GM12891 (cell line): ENCODE data around the gene TMEM52.

ENCODE experiments used
- DNase-seq: peaks from one replicate; pipeline ENCODE4 v3.0.0; 2011; ENCODE audit warnings: low spot score; ENCODE audit not compliant: insufficient read length
- FAIRE-seq: peaks from 2 replicates; lab custom pipeline; 2011; peaks lifted over from hg19 to GRCh38; lab: Jason Lieb, UNC
- PAX5 ChIP-seq: IDR thresholded peaks from 2 replicates; pipeline ENCODE4 v1.6.1; 2011; ENCODE audit warnings: low read length, moderate library complexity, mild to moderate bottlenecking; ENCODE audit not compliant: insufficient read depth, severe bottlenecking
- POLR2A ChIP-seq: IDR thresholded peaks from 2 replicates; pipeline ENCODE4 v1.6.1; 2011; ENCODE audit warnings: low read depth, low read length, control low read depth
- POLR2AphosphoS5 ChIP-seq: IDR thresholded peaks from 2 replicates; pipeline ENCODE4 v1.6.1; 2011; ENCODE audit warnings: low read depth, low read length, control low read depth
- POU2F2 ChIP-seq: IDR thresholded peaks from 2 replicates; pipeline ENCODE4 v1.6.1; 2011; ENCODE audit warnings: low read depth, mild to moderate bottlenecking, control low read depth, low read length, moderate library complexity
- SPI1 ChIP-seq: IDR thresholded peaks from 2 replicates; pipeline ENCODE4 v1.6.1; 2011; ENCODE audit warnings: low read depth, low read length, control low read depth
- TAF1 ChIP-seq: IDR thresholded peaks from 2 replicates; pipeline ENCODE4 v1.6.1; 2011; ENCODE audit warnings: low read depth, low read length, control low read depth

The TMEM52 gene

DNA sequence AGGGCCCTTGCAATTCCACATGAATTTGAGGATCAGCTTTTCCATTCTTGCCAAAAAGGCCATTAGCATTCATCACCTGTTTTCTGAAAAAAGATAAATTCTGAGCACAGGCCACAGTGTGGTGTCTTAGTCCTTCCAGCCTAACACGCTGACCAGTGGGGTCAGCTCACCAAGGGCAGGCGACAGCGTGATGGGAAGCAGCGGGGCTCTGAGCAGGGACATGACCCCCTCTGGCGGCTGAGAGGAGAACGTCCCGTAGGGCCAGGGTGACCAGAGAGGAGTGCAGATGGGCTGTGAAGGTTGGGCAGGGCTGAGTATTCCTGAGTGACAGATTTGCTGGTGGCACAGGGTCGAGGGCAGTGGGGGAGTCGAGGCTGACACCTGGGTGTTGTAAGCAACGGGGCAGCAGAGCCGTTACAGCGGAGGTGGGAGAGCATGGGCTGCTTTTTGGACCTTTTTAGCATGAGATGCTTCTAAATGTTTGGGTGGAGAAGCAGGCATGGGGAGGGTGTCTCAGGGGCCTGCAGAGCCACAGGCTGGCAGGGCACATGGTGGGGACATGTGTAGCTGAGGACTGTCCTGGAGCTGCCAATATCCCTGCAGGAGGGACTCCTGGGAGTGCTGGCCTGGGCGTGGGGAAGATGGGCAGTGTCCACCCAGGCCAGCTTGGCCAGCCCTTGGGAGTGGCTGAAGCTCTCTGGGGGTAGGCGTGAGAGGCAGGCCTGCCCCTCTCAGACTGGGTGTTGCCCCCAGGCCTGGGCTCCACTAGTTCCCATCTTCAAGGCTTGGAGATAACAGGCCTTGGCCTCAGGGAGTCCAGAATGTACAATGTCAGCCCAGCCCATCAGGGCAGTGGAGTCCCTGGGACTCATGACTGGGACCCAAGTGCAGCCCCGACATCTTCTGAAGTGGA is 12.6 kb downstream of the TMEM52 start:
- DNase-seq (peak; percentile 72), FAIRE-seq (peak; percentile 93)
- TF ChIP-seq POLR2AphosphoS5, result no peak
- TF ChIP-seq POLR2A, result no peak
- no peak for TF ChIP-seq SPI1
- no peak for TF ChIP-seq TAF1
- TF ChIP-seq POU2F2, result no peak
- TF ChIP-seq PAX5, result no peak

DNA sequence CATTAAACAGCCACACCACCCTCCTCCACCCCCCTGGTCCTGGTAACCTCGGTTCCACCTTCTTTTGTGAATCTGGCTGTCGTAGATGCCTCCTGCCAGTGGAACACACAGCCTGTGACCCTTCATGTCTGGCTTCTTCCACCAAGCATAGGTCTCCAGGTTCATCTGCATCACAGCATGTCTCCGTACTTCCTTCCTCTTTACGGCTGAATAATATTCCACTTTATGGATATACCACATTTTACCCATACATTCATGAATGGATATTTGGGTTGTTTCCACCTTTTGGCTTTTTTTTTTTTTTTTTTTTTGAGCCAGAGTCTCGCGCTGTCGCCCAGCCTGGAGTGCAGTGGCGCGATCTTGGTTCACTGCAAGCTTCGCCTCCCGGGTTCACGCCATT is 15.9 kb downstream of the TMEM52 start:
- no peak for FAIRE-seq
- no peak for TF ChIP-seq SPI1
- TF ChIP-seq POLR2A, result no peak
- no peak for TF ChIP-seq TAF1
- TF ChIP-seq POU2F2, result no peak
- TF ChIP-seq POLR2AphosphoS5, result no peak
- no peak for DNase-seq

DNA sequence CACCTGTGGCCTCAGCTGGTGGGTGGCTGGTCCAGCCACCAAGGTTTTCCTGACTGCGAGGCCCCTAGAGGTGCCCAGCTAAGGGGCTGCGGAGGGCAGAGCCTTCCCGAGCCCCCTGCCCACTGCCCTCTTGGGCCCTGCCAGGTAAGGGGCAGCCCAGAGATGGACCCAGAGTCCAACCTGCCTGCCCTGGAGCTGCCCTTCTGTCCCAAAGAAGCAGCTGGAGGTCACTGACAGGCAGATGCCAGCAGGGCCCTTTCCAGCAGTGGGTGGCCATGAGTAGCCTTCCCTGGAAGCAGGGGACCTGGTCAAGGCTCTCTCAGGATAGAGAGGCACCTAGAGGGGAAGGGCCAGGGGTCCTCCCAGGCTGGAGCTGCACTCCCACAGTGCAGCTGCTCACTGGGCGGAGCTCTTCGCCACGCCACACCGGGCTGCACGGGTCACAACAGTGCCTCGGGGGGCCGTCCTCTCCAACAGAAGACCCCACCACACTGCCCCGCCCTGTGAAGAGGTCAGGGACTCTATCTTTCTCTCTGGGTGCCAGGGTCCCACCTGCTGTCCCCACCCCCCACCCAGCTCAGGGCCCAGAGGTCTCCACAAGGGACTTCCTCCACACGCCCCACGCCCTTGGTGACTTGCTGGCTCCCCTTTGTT is 17.3 kb downstream of the TMEM52 start:
- TF ChIP-seq PAX5 (no peak), TAF1 (no peak), POU2F2 (no peak), SPI1 (no peak), POLR2A (no peak), POLR2AphosphoS5 (no peak)
- DNase-seq, result no peak
- FAIRE-seq, result no peak

DNA sequence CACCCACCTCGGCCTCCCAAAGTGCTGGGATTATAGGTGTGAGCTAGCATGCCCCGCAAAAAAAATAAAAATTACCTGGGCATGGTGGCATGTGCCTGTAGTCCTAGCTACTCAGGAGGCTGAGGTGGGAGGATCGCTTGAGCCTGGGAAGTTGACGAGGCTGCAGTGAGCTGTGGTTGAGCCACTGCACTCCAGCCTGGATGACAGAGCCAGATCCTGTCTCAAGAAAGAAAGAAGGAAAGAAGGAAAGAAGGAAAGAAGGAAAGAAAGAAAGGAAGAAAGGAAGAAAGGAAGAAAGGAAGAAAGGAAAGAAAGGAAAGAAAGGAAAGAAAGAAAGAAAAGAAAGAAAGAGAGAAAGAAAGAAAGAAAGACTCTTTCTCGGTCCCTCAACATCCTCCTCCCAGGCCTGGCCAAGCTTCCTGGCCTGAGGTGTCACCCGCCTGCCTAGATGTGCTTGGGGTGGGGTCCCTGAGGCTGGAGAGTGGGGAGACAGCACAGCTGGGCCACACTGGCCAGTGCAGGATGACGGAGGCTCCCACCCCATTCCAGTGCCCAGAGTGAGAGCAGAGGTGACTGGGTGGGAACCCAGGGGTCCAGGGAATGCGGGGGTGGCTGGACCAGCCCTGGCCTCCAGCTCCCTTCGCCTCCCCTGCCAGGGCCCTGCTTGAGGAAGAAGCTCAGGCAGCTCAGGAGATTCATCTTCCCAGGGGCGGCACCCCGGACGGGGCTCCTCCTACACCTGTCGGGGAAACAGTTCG is 18.0 kb downstream of the TMEM52 start:
- FAIRE-seq, result no peak
- DNase-seq, result no peak
- no peak for TF ChIP-seq POU2F2
- no peak for TF ChIP-seq PAX5
- no peak for TF ChIP-seq POLR2A
- TF ChIP-seq POLR2AphosphoS5, result no peak

DNA sequence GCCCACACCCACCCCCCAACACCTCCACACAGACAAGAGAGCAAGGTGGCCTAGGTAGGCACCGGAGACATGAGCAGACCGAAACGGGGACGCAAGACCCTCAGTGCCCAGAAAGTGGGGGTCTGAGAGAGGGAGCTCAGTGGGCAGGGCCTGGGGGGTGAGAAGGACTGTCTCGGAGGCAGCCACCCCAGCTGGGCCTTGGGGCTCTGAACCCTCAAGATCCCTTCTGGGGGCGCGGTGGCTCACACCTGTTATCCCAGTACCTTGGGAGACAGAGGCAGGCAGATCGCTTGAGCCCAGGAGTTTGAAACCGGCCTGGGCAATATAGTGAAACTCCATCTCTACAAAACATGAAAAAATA is 19.1 kb downstream of the TMEM52 start:
- TF ChIP-seq SPI1, result no peak
- no peak for TF ChIP-seq TAF1
- no peak for TF ChIP-seq POLR2AphosphoS5
- no peak for TF ChIP-seq PAX5
- TF ChIP-seq POLR2A, result no peak
- no peak for TF ChIP-seq POU2F2
- FAIRE-seq (no peak), DNase-seq (no peak)

DNA sequence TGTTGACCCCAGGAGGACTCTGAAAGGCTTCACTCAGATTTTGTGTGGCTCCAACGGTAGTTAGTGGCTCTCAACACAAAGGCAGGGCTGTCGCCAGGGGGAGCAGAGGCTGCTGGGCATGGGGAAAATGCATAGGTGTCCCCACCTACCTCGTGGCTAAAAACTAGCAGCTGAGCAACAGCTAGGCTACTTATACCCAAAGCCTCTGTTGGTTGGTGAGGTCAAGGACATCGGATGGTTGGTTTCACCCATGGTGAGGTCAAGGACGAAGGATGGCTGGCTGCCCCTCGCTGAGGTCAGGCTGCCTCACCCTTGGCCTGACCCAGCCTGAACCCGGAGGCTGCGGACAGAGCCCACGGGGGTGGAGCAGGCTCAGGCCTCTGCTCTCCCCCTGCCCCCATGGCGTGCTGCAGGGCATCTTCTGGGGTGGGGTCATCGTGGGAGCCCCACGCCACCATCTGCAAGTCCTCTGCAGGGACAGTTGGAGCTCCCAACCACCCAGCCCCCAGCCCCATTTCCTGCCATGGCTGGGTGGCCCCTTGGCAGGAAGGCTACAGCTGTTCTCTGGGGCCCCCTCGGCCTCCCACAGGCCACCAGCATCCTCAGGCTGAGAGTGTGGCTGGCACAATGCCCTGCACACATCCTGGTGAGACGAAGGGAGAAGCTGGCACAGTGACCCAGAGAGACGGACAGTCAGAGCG is 19.7 kb downstream of the TMEM52 start:
- FAIRE-seq, result peak; percentile 78
- no peak for DNase-seq

DNA sequence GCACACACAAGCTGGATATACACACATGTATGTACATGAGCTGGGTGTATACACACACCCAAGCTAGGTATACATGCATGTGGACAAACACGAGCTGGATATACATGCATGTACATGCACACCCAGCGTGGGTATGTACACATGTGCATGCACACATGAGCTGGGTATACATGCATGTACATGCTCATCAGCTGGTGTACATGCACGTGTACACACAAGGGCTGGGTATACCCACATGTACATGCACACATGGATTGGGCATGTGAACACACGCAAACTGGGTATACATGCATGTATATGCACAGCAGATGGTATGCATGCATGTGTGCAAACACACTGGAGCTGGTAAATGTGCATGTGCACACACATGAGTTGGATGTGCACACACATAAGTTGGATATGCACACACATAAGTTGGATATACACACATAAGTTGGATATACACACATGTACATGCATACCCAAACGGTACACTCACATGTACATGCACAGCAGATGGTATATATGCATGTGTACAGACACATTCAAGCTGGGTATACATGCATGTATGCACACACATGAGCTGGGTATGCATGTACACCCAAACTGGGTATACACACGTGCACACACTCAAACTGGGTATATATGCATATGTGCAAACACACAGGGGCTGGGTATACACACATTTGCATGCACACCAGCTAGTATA is 20.7 kb downstream of the TMEM52 start:
- no peak for DNase-seq
- peak; percentile 95 for FAIRE-seq
- TF ChIP-seq POLR2A (no peak), POLR2AphosphoS5 (no peak), PAX5 (no peak), TAF1 (no peak), SPI1 (no peak), POU2F2 (no peak)

More for the DNA sequence above, 19.7 kb downstream of the TMEM52 start:
- TF ChIP-seq SPI1 (no peak), POLR2A (no peak), POLR2AphosphoS5 (no peak), TAF1 (no peak), POU2F2 (no peak), PAX5 (no peak)

DNA sequence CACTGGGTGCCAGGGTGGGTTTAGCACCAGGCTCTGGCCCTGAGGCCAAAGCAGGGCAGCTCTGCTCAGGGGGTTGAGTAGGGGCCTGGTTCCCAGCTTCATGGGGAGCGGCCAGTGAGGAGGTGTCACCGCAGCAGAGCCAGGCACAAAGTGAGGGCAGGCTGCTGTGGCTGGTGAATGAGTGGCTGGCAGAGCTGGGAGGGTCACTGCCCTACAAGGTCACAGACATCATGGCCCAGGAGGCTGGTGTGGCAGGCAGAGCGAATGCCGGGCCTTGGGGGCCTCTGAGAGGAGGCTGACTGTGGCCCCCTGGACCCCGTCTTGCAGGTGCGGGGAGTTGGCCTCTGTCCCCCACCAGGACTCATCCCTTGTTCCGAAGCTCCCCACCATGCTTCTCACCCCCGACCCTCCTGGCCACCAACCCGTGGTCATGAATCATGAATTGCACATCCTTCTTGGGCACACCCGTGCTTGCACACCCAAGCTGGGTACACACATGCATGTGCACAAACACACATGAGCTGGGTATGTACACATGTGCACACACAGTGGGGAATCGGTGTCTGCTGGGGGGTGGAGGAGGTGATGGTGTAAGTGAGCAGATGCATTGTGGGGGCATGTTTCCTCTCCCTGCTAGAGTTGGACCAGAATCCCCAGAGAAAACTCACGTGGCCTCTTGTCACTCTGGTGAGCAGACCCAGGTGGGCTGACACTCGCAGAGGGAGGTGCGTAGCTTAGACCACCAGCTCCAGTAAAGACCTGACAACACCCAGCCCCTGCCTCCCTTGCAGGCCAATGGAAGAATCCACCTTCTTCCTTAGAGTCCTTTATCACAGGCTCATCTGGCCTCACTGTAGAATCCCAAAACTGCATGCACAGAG is 23.4 kb downstream of the TMEM52 start:
- DNase-seq (no peak), FAIRE-seq (peak; percentile 72)
- no peak for TF ChIP-seq POU2F2
- no peak for TF ChIP-seq PAX5
- TF ChIP-seq POLR2A, result no peak
- TF ChIP-seq POLR2AphosphoS5, result no peak
- TF ChIP-seq SPI1, result no peak
- no peak for TF ChIP-seq TAF1
